DND-41 (cell line): ENCODE results near the gene SULT2B1.

Experiments used
- ATAC-seq: fragments of 200-7000 bp; cut with Tn5 transposase; 3 replicates; pipeline ENCODE4 v1.9.1; 2021; ENCODE audit warnings: low read depth; ENCODE audit not compliant: insufficient read depth
- DNase-seq: peaks from one replicate; pipeline ENCODE4 v3.0.0-alpha.2; 2020
- H2AFZ ChIP-seq: 2 replicates; pipeline ENCODE4 v1.6.0; 2012; ENCODE audit warnings: low read depth, low read length
- H3K27ac ChIP-seq: 2 replicates; pipeline ENCODE4 v1.5.1; 2012; ENCODE audit warnings: low read length, inconsistent platforms
- H3K27me3 ChIP-seq: fragments of 200-600 bp; sonication (generic); 2 replicates; pipeline ENCODE4 v1.6.0; 2012; ENCODE audit warnings: low read length, mild to moderate bottlenecking, inconsistent platforms; ENCODE audit not compliant: insufficient read depth, poor library complexity
- H3K36me3 ChIP-seq: 2 replicates; pipeline ENCODE4 v1.5.1; 2012; ENCODE audit warnings: low read length, inconsistent platforms; ENCODE audit not compliant: insufficient read depth
- H3K4me1 ChIP-seq: 2 replicates; pipeline ENCODE4 v1.5.1; 2012; ENCODE audit warnings: mild to moderate bottlenecking, low read length; ENCODE audit not compliant: insufficient read depth
- H3K4me2 ChIP-seq: 2 replicates; pipeline ENCODE4 v1.6.0; 2012; ENCODE audit warnings: mild to moderate bottlenecking, moderate library complexity, low read length, inconsistent platforms; ENCODE audit not compliant: insufficient read depth
- H3K4me3 ChIP-seq, 2 experiments: fragments of 200-600 bp in 1 of 2; shearing (Covaris generic) in 1 of 2; 2 replicates each; pipeline ENCODE4 v1.5.1; 2012 to 2016; ENCODE audit warnings: inconsistent platforms in 2 of 2, low read length in 2 of 2, mild to moderate bottlenecking in 2 of 2, low read depth in 1 of 2, moderate library complexity in 1 of 2
- H3K79me2 ChIP-seq: 2 replicates; pipeline ENCODE4 v1.6.0; 2012; ENCODE audit warnings: low read length, inconsistent platforms; ENCODE audit not compliant: insufficient read depth
- H3K9ac ChIP-seq: 2 replicates; pipeline ENCODE4 v1.6.0; 2012; ENCODE audit warnings: low read depth, mild to moderate bottlenecking, inconsistent platforms, low read length, moderate library complexity
- H3K9me3 ChIP-seq: 2 replicates; pipeline ENCODE4 v1.5.1; 2012; ENCODE audit warnings: low read length, moderate library complexity, mild to moderate bottlenecking, inconsistent platforms; ENCODE audit not compliant: insufficient read depth, severe bottlenecking
- H4K20me1 ChIP-seq: 2 replicates; pipeline ENCODE4 v1.6.0; 2012; ENCODE audit warnings: low read length; ENCODE audit not compliant: insufficient read depth
- EZH2 ChIP-seq: IDR thresholded peaks from 3 replicates; pipeline ENCODE4 v1.6.1; 2012; ENCODE audit warnings: borderline replicate concordance, low read depth, mild to moderate bottlenecking, moderate library complexity, low read length, inconsistent platforms; ENCODE audit not compliant: severe bottlenecking
- TF ChIP-seq, protein P1 (sequence below): IDR thresholded peaks from 2 replicates; pipeline ENCODE4 v1.5.1; 2012; ENCODE audit warnings: borderline replicate concordance, low read length, moderate library complexity, mild to moderate bottlenecking; ENCODE audit not compliant: poor library complexity, severe bottlenecking; ENCODE audit errors: extremely low read depth

Gene SULT2B1

DNA sequence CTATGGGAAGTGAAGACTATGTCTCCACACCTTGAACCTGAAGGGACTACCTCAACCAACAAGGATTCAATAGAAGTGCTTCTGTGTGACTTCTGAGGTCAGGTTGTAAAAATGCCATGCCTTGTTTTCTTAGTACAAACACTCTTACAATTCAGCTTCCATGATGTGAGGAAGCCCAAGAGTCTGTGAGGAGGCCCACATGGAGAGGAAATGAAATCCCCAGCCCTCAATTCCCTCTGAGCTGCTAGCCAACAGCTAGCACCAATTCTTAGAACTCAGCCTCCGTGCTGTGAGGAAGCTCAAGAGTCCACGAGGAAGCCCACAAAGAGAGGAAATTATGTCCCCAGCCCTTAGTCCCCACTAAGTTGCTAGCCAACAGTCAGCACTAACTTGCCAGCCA lies 27.8 kb upstream of the SULT2B1 start:
- peaks cover 4% of the 10 kb centered on the region for H3K9me3 ChIP-seq
- H3K9ac ChIP-seq: no peak overlapping the region
- no peak overlapping the region for H2AFZ ChIP-seq
- TF ChIP-seq, protein P1, sequence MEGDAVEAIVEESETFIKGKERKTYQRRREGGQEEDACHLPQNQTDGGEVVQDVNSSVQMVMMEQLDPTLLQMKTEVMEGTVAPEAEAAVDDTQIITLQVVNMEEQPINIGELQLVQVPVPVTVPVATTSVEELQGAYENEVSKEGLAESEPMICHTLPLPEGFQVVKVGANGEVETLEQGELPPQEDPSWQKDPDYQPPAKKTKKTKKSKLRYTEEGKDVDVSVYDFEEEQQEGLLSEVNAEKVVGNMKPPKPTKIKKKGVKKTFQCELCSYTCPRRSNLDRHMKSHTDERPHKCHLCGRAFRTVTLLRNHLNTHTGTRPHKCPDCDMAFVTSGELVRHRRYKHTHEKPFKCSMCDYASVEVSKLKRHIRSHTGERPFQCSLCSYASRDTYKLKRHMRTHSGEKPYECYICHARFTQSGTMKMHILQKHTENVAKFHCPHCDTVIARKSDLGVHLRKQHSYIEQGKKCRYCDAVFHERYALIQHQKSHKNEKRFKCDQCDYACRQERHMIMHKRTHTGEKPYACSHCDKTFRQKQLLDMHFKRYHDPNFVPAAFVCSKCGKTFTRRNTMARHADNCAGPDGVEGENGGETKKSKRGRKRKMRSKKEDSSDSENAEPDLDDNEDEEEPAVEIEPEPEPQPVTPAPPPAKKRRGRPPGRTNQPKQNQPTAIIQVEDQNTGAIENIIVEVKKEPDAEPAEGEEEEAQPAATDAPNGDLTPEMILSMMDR: no peak
- TF ChIP-seq EZH2: no peak
- H3K27ac ChIP-seq: no peak overlapping the region
- no peaks in the 10 kb centered on the region for H3K79me2 ChIP-seq
- H3K27me3 ChIP-seq: no peaks in the 10 kb centered on the region
- no peak for ATAC-seq
- no peaks in the 10 kb centered on the region for H4K20me1 ChIP-seq
- no peaks in the 10 kb centered on the region for H3K36me3 ChIP-seq
- DNase-seq: no peak
- H3K4me2 ChIP-seq: no peak overlapping the region
- H3K4me3 ChIP-seq: no peak overlapping the region
- H3K4me1 ChIP-seq: no peaks in the 10 kb centered on the region

DNA sequence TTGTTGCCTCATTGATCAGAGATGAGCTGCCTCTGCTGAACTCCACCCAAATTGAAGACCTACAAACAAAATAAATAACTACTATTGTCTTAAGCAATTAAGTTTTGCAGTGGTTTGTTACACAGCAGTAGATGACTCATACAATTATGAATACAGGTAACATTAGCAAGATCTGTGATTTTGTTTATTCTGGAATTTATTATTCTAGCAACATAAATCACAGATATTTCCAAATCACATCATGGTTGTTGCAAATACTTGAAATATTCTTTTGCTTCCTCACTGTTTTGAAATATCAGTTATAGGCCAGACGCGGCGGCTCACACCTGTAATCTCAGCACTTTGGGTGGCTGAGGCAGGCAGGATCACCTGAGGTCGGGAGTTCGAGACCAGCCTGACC lies 27.2 kb upstream of the SULT2B1 start:
- Histone ChIP-seq H3K79me2 (no peaks in the 10 kb centered on the region), H3K9ac (no peak overlapping the region), H3K36me3 (no peaks in the 10 kb centered on the region), H3K4me2 (no peak overlapping the region), H4K20me1 (no peaks in the 10 kb centered on the region), H3K9me3 (peaks cover 4% of the 10 kb centered on the region), H3K4me1 (no peaks in the 10 kb centered on the region), H2AFZ (no peak overlapping the region), H3K27ac (no peak overlapping the region), H3K4me3 (no peak overlapping the region), H3K27me3 (no peaks in the 10 kb centered on the region)
- ATAC-seq (no peak), DNase-seq (no peak)
- TF ChIP-seq, protein P1: no peak
- TF ChIP-seq EZH2: no peak

DNA sequence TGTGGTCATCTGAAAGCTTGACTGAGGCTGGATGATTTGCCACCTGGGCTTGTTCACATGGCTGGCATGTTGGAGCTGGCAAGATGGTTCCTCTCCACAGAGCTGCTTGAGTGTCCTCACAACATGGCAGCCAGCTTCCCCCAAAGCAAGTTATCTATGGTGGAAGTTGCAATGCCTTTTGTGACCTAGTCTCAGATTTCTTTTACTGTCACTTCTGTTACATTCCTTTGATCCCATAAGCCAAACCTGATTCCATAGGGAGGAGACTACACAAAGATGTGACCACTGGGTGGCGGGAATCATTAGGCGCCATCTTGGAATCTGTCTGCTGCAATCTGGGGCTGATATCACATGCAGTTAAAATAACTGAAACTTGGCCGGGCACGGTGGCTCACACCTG lies 22.8 kb upstream of the SULT2B1 start:
- H3K79me2 ChIP-seq: no peaks in the 10 kb centered on the region
- H3K27me3 ChIP-seq: no peaks in the 10 kb centered on the region
- no peaks in the 10 kb centered on the region for H3K4me1 ChIP-seq
- DNase-seq (no peak), ATAC-seq (no peak)
- no peaks in the 10 kb centered on the region for H3K36me3 ChIP-seq
- no peak overlapping the region for H3K9ac ChIP-seq
- H3K27ac ChIP-seq: no peak overlapping the region
- peak overlapping the region; percentile 31; the same call in 1 of the 2 replicates for H2AFZ ChIP-seq
- TF ChIP-seq EZH2: no peak
- TF ChIP-seq, protein P1: no peak
- H4K20me1 ChIP-seq: no peaks in the 10 kb centered on the region
- H3K4me3 ChIP-seq: no peak overlapping the region
- H3K4me2 ChIP-seq: no peak overlapping the region
- peaks cover 2% of the 10 kb centered on the region for H3K9me3 ChIP-seq
